MG63 (cell line): ENCODE results near the gene HOXA13. TPM values are rescaled to one million over a fixed set of nuclear protein-coding genes. Genes with fewer than 3 reads are reported as not detected.
A peak's percentile ranks its signal among the peaks of the same experiment; 100 is the strongest.

ENCODE experiments used
- DNase-seq: peaks from one replicate; pipeline ENCODE4 v3.0.0-alpha.2; 2020
- H3K27me3 ChIP-seq: fragments of 250-450 bp; sonication (Bioruptor Pico); 2 replicates; pipeline ENCODE4 v1.5.1; 2020; ENCODE audit warnings: mild to moderate bottlenecking, moderate library complexity
- H3K36me3 ChIP-seq: fragments of 250-450 bp; sonication (Bioruptor Pico); 2 replicates; pipeline ENCODE4 v1.5.1; 2020; ENCODE audit warnings: mild to moderate bottlenecking, moderate library complexity
- H3K4me3 ChIP-seq: fragments of 250-450 bp; sonication (Bioruptor Pico); 2 replicates; pipeline ENCODE4 v1.5.1; 2020; ENCODE audit warnings: mild to moderate bottlenecking, moderate library complexity
- H3K9me3 ChIP-seq: fragments of 250-450 bp; sonication (Bioruptor Pico); 2 replicates; pipeline ENCODE4 v1.5.1; 2020; ENCODE audit warnings: mild to moderate bottlenecking, moderate library complexity
- total RNA-seq: library from RNA; depleted of rRNA; stranded (reverse); fragments of >200 nt; shearing (Covaris generic); gene quantifications from 2 replicates; pipeline ENCODE4 v1.2.3, GENCODE V29; 2014; ENCODE audit warnings: low replicate concordance

Gene HOXA13
- total RNA-seq, 1 experiment from 2014 or later: 0.30 TPM

DNA sequence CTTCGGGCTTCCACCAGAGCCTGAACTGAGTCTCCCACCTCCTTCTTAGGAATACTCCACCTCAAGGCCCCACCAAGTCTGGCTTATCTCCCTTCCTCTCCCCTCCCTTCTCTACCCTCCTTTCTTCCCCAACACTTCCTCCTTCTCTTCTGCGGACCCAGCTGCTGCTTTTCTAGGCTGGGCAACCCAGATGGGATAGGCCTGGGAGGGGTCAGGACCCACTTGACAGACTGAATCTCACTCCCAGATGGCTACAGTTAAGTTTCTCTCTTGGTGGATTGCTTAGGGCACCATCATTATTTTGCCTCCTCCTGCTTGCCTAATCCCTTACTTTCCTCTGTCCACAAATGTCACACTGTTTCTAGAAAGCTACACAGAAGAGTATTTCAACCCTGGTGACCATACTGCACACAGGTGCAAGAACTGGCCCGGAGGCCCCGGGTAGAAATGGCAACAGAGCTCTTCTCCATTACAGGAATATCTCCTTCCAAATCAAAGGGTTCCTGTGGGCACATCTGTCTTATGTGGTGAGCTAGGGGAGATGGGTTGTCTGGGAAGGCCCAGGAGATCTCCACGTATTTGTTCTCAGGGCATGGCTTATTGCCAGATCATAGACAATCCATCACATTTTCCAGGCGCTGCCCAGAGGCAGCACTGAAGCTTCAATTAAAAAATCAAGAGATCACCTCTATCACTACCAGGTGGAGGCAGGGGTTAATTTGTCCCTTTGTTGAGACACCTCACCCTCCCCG lies 9.7 kb downstream of the HOXA13 start:
- no peaks in the 10 kb centered on the region for H3K27me3 ChIP-seq
- no peak for DNase-seq
- H3K9me3 ChIP-seq: no peaks in the 10 kb centered on the region
- H3K36me3 ChIP-seq: no peaks in the 10 kb centered on the region
- H3K4me3 ChIP-seq: no peak overlapping the region

DNA sequence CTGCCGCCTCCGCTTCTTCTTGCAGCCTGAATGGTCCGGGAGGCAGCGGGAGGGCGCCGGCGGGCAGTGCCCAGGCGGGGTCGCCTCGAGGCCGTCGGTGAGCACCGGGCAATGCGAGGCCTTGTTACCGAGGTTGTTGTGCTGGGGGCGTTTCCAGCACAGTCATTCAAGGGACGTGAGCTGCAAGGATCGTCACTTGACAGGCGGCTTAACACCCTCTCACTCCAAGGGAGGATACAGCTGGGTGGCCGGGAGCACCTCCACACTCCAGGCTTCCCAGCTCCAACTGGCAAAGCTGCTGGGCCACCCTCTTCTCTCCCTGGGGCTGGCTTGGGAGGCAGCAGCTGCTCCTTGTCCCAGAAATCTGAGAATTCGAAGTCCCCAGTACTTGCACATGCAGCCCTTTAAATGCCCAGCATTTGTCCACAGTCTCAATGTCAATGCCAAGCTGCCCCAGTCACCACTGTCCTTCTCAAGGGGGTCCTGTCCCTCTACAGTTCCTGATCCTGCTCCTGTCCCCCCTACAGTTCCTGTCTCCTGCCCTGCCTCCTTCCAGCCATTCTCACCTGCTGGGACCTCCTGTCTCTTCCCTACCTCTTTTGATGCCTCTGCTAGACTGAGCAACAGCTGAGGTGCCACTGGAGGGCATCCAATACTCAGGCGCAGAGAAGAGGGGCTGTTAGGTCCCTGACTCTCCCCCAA lies 10.4 kb downstream of the HOXA13 start:
- no peaks in the 10 kb centered on the region for H3K36me3 ChIP-seq
- DNase-seq: no peak
- H3K4me3 ChIP-seq: no peak overlapping the region
- H3K9me3 ChIP-seq: no peaks in the 10 kb centered on the region
- H3K27me3 ChIP-seq: no peaks in the 10 kb centered on the region

DNA sequence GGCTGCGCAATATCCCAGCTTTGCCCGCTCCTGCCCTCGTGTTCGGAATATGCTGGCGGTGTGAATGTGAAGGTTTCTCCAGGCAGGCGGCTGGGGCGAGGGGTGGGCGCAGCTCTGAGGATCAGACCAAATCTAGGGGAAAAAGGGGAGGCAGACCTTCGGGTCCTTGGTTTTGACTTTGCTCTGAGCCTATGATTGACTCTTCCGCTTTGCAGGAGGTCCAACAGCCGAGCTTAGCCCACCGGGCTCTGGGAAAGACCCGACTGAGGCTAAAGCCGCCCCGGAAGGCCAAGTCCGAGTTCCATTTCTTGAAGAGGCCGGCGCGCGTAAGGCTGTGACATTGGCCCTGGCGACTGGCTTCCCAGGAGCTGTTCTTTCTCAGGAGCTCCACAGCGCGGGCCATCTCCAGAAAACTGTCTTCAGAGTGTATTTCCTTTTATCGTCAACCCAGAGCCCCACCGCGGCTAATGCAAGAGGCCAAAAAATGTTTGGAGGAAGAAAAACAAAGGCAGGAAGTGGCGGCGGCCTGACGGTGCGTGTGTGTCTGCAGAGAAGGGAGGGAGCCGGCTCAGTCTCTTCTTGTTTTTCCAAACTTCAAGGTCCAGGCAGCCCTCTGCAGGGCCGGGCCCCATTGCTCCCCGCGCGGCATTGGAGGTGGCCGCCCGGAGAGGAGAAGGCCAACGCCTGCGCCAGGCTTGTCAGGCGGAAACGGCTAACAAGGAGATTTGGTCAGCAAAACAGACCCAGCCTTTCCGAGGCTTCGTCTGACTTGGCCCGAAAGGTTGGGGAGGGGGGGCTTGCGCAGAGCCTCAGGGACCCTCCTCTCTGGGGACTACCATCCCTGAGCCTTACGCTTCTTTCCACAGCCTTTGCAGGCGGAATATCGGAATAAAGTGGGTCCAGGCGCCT lies 11.3 kb downstream of the HOXA13 start:
- no peaks in the 10 kb centered on the region for H3K36me3 ChIP-seq
- no peaks in the 10 kb centered on the region for H3K27me3 ChIP-seq
- DNase-seq: no peak
- no peak overlapping the region for H3K4me3 ChIP-seq
- no peaks in the 10 kb centered on the region for H3K9me3 ChIP-seq

DNA sequence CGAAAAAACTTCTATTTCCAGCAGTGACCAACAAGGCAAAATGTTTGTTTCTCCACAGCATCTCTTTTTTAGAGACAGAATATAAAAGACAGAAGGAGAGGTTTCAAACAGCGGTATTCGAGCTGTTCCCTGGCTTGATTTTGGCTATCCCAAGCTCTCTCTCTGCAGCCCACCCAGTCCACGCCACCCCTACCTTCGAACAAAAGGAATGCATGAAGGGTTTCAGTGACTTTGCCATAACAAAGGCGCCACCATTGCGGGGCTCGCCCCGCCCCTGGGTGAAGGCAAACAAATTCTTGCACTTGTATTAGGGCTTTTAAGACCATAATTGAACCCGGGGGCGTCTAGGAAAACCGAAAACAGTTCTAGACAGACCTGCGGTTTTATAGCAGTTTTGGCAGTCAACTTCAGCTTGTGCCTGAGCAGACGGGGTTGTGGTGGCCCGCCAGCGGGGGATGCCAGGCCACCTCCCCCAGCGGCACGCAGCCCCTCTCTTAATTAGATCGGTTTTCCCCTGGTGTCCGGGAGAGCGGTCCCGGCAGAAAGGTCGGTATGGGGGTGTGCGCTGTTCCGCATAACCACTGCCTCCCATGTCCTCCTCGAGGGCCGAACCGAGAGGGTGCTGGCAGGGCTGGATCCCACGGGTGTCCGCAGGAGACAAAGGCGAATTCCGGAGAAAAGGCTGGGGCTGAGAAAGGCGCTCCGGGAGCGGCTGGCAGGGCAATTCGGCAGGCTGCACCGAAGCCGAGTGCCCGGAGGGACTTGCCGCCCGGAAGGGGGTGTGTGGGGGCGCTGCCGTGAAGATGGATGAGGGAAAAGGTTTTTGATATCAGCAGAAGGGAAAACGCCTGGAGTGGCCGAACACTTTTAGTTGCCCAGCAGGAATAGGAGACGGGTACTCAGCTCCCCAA lies 12.2 kb downstream of the HOXA13 start:
- Histone ChIP-seq H3K4me3 (no peak overlapping the region), H3K27me3 (no peaks in the 10 kb centered on the region), H3K9me3 (no peaks in the 10 kb centered on the region), H3K36me3 (no peaks in the 10 kb centered on the region)
- DNase-seq: no peak

- no peak for DNase-seq
- no peak overlapping the region for H3K4me3 ChIP-seq
- no peaks in the 10 kb centered on the region for H3K27me3 ChIP-seq
These were observed 13.0 kb downstream of the HOXA13 start for GRCh38 chr7:27186668-27187474.

GRCh38 chr7:27185854-27186667 lies 13.8 kb downstream of the HOXA13 start:
- no peak overlapping the region for H3K4me3 ChIP-seq
- H3K9me3 ChIP-seq: no peaks in the 10 kb centered on the region
- no peaks in the 10 kb centered on the region for H3K27me3 ChIP-seq
- H3K36me3 ChIP-seq: no peaks in the 10 kb centered on the region
- DNase-seq: no peak

More at GRCh38 chr7:27186668-27187474, 13.0 kb downstream of the HOXA13 start:
- H3K36me3 ChIP-seq: no peaks in the 10 kb centered on the region
- H3K9me3 ChIP-seq: no peaks in the 10 kb centered on the region

DNA sequence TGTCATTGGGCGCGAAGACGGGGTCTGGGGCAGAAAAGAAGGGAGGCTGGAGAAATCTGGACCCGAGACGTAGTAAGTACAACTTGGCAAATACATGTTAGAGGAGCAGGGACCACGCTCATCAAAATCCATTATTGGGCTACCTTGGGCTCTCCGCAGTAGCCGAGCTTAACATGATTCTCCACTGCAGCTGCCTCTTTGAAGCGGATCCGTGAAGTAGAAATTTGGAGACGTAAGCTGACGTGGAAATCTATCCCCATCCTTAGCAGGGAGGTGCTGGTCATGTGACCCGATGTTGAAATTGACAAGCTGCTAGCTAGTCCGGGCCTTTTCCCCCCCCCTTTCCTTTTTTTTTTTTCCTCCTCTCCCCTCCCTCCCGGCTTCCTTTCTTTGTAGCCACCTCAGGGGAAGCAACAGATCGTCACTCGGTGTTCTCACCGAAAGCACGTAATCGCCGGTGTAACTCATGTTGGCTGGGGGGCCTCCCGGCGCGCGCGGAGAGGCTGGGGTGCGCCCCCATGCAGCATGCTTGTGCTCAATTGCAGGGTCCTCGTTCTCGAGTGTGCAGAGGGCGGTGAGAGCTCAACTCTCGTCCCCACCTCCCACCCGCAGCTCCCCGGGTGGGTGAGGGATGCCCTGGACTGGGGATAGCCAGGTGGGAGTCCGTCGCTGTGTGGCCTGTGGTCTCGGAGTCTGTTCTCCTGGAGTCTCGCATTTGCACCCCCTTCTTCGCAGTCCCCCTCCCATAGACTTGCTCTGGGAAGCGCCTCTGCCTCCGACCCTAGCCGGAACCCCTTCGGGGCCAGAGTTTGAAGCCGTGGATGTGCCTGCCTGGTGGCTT lies 14.7 kb downstream of the HOXA13 start, which contains the start of gene HOXA11:
Gene HOXA11 (minus strand): TSS at position 220 of the 841 bp plus-strand sequence. CDS start 88 bp downstream, at position 132.
- H3K27me3 ChIP-seq: no peaks in the 10 kb centered on the region
- H3K36me3 ChIP-seq: no peaks in the 10 kb centered on the region
- peak within 1 kb of the TSS; percentile 51 for H3K4me3 ChIP-seq
- no peaks in the 10 kb centered on the region for H3K9me3 ChIP-seq
- DNase-seq: no peak

DNA sequence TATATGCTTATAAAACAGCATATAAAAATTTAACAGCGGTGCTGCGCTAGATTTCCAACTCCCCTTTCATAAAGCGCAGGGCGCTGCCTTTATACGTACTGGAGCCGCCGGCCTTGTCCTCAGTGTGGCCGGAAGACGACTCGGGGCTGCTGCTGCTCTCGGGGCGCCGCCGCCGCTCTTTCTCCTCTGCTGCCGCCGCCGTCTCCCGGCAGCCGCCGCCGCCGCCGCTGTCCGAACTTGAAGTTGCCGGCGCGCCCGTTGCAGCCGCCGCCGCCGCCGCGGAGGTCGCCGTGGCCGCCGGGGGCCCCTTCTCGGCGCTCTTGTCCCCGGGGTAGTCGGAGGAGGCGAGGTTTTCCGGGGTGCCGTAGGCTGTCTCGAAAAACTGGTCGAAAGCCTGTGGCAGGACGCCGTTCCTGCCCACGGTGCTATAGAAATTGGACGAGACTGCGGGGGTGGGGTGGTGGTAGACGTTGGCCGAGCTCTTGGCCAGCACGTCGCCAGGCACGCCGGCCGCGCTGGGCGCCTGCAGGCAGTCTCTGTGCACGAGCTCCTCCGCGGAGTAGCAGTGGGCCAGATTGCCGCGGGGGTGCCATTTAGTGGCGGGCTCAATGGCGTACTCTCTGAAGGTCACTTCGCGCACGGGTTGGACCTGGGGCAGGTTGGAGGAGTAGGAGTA lies 15.4 kb downstream of the HOXA13 start:
- peak; percentile 60 for DNase-seq
- Histone ChIP-seq H3K27me3 (no peaks in the 10 kb centered on the region), H3K9me3 (no peaks in the 10 kb centered on the region), H3K4me3 (peak overlapping the region; percentile 51), H3K36me3 (no peaks in the 10 kb centered on the region)

- Histone ChIP-seq H3K36me3 (no peaks in the 10 kb centered on the region), H3K27me3 (no peaks in the 10 kb centered on the region), H3K9me3 (no peaks in the 10 kb centered on the region), H3K4me3 (peak overlapping the region; percentile 51)
- DNase-seq: no peak
These were observed 16.1 kb downstream of the HOXA13 start for GRCh38 chr7:27183682-27184336.

DNA sequence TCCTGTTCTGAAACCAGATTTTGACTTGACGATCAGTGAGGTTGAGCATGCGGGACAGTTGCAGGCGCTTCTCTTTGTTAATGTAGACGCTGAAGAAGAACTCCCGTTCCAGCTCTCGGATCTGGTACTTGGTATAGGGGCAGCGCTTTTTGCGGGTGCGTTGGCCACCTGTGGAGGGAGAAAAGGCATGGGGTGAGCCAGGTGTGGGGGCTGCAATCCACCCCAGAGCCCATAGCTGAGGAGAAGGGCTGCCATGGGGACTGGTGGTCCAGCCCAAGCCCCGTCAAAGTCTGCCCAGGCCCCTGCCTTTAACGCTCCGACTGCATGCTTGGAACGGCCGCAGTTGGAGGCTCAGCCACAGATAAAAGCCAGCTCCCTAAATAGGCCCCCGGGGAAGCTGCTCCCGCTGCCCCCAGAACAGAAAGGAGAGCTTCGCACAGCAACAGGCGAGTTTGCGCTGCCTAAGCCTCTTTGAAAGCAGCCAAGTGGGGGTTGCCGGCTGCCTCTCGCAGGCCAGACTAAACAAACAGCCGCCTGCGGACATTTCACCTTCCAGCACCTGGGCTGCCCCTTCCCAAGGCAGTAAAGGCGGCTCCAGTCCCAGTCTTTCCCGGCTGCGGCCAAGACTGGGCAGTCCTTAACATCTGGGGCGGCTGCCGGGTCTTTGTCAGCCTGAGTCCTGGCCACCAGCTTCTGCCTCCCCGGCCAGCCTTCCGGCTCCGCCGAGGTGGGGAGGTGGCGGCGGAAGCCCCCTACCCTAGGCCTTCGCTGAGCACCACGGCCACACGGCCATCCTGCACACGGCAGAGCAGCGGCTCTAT lies 16.8 kb downstream of the HOXA13 start:
- H3K36me3 ChIP-seq: no peaks in the 10 kb centered on the region
- no peaks in the 10 kb centered on the region for H3K9me3 ChIP-seq
- no peaks in the 10 kb centered on the region for H3K27me3 ChIP-seq
- peak overlapping the region; percentile 51 for H3K4me3 ChIP-seq
- DNase-seq: no peak

DNA sequence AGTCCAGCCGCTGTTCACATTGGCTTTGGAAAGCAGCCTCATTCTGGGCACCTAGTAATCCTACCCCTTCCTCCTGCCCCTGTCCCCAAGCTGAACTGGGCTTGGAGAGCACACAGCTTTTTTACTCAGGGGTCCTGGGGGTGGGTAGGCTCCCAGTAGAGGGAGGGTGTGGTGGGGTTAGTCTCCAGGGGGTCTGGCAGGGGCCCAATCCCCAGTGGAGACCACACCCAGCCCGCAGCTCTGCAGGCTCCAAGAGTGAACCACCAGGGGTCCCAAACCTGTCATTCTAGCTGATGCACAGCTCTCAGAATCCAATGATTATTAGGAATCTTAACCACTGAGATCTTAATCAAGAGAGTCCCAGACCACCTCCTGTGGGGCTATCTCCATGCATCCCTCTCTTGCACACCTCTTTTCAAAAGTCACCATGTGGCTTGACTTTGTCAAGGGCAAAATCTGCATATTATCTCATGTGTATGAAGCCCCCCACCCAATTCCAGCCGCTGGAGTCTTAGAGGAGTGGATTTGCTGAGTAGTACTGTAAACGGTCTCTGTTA lies 17.5 kb downstream of the HOXA13 start:
- no peaks in the 10 kb centered on the region for H3K27me3 ChIP-seq
- no peak overlapping the region for H3K4me3 ChIP-seq
- H3K36me3 ChIP-seq: no peaks in the 10 kb centered on the region; the same call in 1 of the 2 replicates
- no peaks in the 10 kb centered on the region for H3K9me3 ChIP-seq
- no peak for DNase-seq

DNA sequence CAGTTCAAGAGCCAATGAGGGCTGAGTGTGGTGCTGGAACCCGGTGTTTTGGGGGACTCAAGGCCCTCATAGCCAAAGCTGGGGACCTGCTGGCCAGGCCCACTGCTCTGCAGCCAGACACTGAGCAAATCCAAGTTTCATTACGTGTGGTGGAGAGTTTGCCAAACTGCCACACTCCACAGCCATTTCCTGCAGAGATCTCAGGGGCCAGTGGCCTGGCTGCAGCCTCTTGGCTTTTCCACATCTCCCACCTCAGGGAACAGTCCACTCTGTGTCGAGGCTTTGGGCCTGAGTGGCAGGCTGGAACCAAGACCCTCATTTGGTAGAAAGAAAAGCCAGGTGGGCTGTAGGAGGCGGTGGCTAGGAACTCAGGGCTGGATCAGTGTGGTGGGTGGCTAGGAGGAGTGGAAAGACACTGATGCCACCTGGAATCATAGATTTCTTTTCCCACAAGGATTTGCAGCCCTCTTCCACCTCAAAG lies 18.1 kb downstream of the HOXA13 start:
- DNase-seq: no peak
- H3K9me3 ChIP-seq: no peaks in the 10 kb centered on the region
- H3K36me3 ChIP-seq: peaks cover 4% of the 10 kb centered on the region
- no peaks in the 10 kb centered on the region for H3K27me3 ChIP-seq
- H3K4me3 ChIP-seq: no peak overlapping the region
